ENCODE data around the gene XRCC4.
A peak's percentile ranks its signal among the peaks of the same experiment; 100 is the strongest.

Gene XRCC4

DNA sequence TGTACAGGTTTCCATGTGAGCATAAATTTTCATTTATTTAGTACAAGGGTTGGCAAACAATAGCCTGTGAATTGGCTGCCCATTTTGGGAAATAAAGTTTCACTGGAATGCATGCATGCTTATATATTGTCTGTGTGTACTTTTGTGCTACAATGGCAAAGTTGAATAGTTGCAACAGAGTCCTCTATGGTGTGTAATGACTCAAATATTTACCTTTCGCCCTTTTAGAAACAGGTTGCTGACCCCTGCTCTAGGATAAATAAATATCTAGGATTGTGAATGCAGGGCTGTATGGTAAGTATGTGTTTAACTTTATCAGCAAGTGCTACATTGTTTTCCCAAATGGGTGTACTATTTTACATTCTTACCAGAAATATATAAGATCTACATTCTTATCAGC is 47.2 kb downstream of the XRCC4 start:
- DNase-seq (ENCODE audit: low read depth), result no peak
- Histone ChIP-seq H3K4me1 (ENCODE audit: control insufficient read depth, insufficient read depth, low read length) (no peaks in the 10 kb centered on the region), H3K4me3 (ENCODE audit: low read length) (no peak overlapping the region), H3K9ac (ENCODE audit: low read length) (no peak overlapping the region), H3K27me3 (replicated peaks; ENCODE audit: control insufficient read depth, insufficient read depth, low read length) (no peaks in the 10 kb centered on the region), H3K9me3 (ENCODE audit: control insufficient read depth, low read length) (no peaks in the 10 kb centered on the region), H3K36me3 (ENCODE audit: control insufficient read depth, insufficient read depth, low read length, severe bottlenecking) (no peaks in the 10 kb centered on the region)

DNA sequence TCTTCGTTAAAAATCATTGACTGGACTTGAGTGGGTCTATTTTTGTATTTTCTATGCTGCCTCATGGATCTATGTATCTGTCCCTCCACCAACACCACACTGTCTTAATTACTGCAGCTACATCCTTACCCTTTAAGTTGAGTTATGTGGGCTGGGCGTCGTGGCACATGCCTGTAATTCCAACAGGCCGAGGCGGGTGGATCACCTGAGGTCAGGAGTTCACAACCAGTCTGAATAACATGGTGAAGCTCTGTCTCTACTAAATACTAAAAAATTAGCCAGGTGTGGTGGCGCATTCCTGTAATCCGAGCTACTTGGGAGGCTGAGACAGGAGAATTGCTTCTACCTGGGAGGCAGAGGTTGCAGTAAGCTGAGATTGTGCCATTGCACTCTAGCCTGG is 48.2 kb downstream of the XRCC4 start:
- no peak overlapping the region for H3K4me3 ChIP-seq (ENCODE audit: low read length)

DNA sequence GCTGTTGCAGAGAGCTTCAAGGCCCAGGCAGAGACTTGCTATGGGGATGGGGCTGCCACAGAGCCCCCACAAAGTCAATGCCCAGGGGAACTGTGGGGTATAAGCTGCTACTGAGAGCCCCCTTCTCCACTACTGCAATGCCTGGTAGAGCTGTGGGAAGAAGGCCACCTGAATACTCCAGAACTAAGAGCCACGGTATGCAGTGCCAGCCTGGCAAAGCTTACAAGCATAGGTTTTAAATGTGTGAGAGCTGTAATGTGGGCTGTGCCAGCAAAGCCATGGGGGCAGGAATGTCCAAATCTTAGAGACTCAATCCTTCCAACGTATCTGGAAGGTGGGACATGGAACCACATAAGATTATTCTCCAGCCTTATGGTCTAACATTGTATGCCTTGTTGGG is 49.2 kb downstream of the XRCC4 start:
- DNase-seq (ENCODE audit: low read depth), result no peak
- H3K27me3 ChIP-seq (replicated peaks; ENCODE audit: control insufficient read depth, insufficient read depth, low read length), result no peaks in the 10 kb centered on the region
- no peaks in the 10 kb centered on the region for H3K36me3 ChIP-seq (ENCODE audit: control insufficient read depth, insufficient read depth, low read length, severe bottlenecking)
- H3K9me3 ChIP-seq (ENCODE audit: control insufficient read depth, low read length), result no peaks in the 10 kb centered on the region
- H3K4me3 ChIP-seq (ENCODE audit: low read length), result no peak overlapping the region
- no peak overlapping the region for H3K9ac ChIP-seq (ENCODE audit: low read length)
- no peaks in the 10 kb centered on the region for H3K4me1 ChIP-seq (ENCODE audit: control insufficient read depth, insufficient read depth, low read length)

More for the DNA sequence above, 48.2 kb downstream of the XRCC4 start:
- Histone ChIP-seq H3K9ac (ENCODE audit: low read length) (no peak overlapping the region), H3K27me3 (replicated peaks; ENCODE audit: control insufficient read depth, insufficient read depth, low read length) (no peaks in the 10 kb centered on the region), H3K4me1 (ENCODE audit: control insufficient read depth, insufficient read depth, low read length) (no peaks in the 10 kb centered on the region), H3K9me3 (ENCODE audit: control insufficient read depth, low read length) (no peaks in the 10 kb centered on the region), H3K36me3 (ENCODE audit: control insufficient read depth, insufficient read depth, low read length, severe bottlenecking) (no peaks in the 10 kb centered on the region)
- DNase-seq (ENCODE audit: low read depth), result no peak

DNA sequence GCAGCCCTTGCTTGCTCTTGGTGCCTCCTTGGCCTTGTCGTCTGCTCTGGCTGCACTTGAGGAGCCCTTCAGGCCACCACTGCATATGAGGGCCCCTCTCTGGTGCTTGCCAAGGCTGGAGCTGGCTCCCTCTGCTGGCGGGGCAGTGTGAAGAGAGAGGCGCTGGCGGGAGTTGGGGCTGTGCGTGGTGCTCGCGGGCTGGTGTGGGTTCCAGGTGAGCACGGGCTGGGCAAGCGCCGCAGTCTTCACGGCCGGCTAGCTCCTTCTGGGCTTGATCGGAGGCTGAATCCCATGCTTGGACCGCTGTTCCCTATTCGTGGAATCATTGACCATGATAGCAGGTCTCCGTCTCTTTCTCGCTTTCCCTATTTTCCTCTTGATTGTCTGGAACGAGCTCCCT is 56.5 kb downstream of the XRCC4 start:
- H3K4me3 ChIP-seq (ENCODE audit: low read length), result no peak overlapping the region
- no peak for DNase-seq (ENCODE audit: low read depth)
- peaks cover 7% of the 10 kb centered on the region for H3K4me1 ChIP-seq (ENCODE audit: control insufficient read depth, insufficient read depth, low read length)

DNA sequence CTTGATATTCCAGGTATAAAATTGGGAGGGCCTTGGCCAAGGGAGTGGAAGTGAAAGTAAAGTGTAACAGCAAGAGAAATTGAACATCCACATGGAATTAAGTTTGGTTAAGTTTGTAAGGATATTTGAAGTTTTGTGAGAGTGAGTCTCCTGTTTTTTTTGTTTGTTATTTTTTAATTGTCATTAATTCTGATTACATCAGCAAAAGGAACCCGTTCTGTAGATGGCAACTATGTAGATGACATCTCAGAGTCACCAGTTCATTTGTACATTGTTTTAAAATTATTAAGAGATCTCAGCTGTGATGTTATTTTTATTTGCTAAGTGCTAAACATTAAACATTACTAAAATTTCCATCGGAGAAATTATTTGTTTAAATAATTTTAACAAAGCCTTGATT is 65.2 kb downstream of the XRCC4 start:
- Histone ChIP-seq H3K9me3 (ENCODE audit: control insufficient read depth, low read length) (no peaks in the 10 kb centered on the region), H3K36me3 (ENCODE audit: control insufficient read depth, insufficient read depth, low read length, severe bottlenecking) (no peaks in the 10 kb centered on the region), H3K27me3 (replicated peaks; ENCODE audit: control insufficient read depth, insufficient read depth, low read length) (no peaks in the 10 kb centered on the region), H3K9ac (ENCODE audit: low read length) (no peak overlapping the region), H3K4me3 (ENCODE audit: low read length) (no peak overlapping the region), H3K4me1 (ENCODE audit: control insufficient read depth, insufficient read depth, low read length) (peaks cover 25% of the 10 kb centered on the region)
- DNase-seq (ENCODE audit: low read depth), result no peak

More for the DNA sequence above, 56.5 kb downstream of the XRCC4 start:
- Histone ChIP-seq H3K9me3 (ENCODE audit: control insufficient read depth, low read length) (no peaks in the 10 kb centered on the region), H3K36me3 (ENCODE audit: control insufficient read depth, insufficient read depth, low read length, severe bottlenecking) (no peaks in the 10 kb centered on the region), H3K9ac (ENCODE audit: low read length) (no peak overlapping the region), H3K27me3 (replicated peaks; ENCODE audit: control insufficient read depth, insufficient read depth, low read length) (no peaks in the 10 kb centered on the region)

DNA sequence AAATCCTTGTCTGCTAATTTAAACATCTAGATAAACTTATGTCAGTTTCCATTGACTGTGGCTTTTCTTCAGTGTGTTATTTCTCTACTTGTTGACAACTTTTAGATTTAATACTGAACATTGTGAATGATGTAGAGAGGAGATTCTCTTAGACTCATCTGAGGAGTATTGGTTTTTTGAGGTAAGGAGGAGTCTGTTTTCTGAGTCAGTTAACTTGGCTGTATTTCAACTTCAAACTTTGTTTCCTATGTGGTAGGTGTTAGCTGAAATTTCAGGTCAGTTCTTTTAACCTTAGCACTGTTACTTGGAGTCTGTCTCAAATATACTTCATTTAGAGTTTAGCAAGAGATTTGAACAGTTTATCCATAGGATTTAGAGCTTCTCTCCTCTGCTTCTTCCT is 67.9 kb downstream of the XRCC4 start:
- H3K9me3 ChIP-seq (ENCODE audit: control insufficient read depth, low read length), result no peaks in the 10 kb centered on the region
- no peaks in the 10 kb centered on the region for H3K36me3 ChIP-seq (ENCODE audit: control insufficient read depth, insufficient read depth, low read length, severe bottlenecking)
- DNase-seq (ENCODE audit: low read depth), result peak; percentile 13
- H3K27me3 ChIP-seq (replicated peaks; ENCODE audit: control insufficient read depth, insufficient read depth, low read length), result no peaks in the 10 kb centered on the region
- H3K4me1 ChIP-seq (ENCODE audit: control insufficient read depth, insufficient read depth, low read length), result peaks cover 18% of the 10 kb centered on the region
- H3K4me3 ChIP-seq (ENCODE audit: low read length), result peak overlapping the region; percentile 61
- peak overlapping the region; percentile 72 for H3K9ac ChIP-seq (ENCODE audit: low read length)

DNA sequence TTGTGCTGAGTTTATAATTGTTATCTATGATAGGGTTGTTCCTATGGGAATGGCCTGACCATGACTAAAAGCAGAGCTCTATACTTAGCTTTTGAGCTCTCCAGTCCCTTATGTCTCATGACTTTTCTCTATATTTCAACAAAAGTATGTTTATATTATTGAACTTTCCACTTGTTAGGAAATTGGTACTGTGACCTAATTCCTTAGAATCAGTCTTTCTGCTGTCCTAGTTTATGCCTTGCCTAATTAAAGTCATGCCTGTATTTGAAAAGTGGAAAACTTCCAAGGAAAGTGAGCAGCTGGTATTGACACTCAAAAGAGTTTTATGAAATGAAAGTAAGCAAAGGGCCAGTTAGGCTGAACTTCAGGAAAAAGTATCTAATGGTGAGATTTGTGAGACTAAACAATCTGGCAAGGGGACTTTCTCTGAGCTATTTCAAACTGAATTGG is 68.6 kb downstream of the XRCC4 start:
- no peaks in the 10 kb centered on the region for H3K9me3 ChIP-seq (ENCODE audit: control insufficient read depth, low read length)
- H3K9ac ChIP-seq (ENCODE audit: low read length), result peak overlapping the region; percentile 72
- peak overlapping the region; percentile 61 for H3K4me3 ChIP-seq (ENCODE audit: low read length)
- DNase-seq (ENCODE audit: low read depth), result peak; percentile 55
- peaks cover 18% of the 10 kb centered on the region for H3K4me1 ChIP-seq (ENCODE audit: control insufficient read depth, insufficient read depth, low read length)
- no peaks in the 10 kb centered on the region for H3K27me3 ChIP-seq (replicated peaks; ENCODE audit: control insufficient read depth, insufficient read depth, low read length)
- H3K36me3 ChIP-seq (ENCODE audit: control insufficient read depth, insufficient read depth, low read length, severe bottlenecking), result no peaks in the 10 kb centered on the region

DNA sequence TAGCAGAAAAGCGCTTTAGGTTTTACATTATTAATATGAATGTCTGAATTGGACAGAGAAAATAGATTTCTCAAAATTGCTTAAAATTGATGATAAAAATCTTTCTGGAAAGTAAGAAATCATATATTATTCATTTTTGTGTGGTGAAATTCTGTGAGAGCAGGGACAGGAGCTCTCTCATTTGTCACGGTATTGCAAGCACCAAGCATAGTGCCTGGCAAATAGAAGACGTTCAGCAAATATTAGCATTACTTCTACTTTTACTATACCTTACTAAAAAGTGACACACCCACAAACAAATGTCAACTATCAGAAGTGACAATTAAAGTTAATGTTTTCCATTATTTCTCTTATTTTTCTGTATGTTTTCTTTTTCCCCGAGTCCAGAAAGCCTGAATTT is 69.1 kb downstream of the XRCC4 start:
- peak overlapping the region; percentile 61 for H3K4me3 ChIP-seq (ENCODE audit: low read length)
- H3K9me3 ChIP-seq (ENCODE audit: control insufficient read depth, low read length), result no peaks in the 10 kb centered on the region
- H3K9ac ChIP-seq (ENCODE audit: low read length), result peak overlapping the region; percentile 72
- H3K27me3 ChIP-seq (replicated peaks; ENCODE audit: control insufficient read depth, insufficient read depth, low read length), result no peaks in the 10 kb centered on the region
- DNase-seq (ENCODE audit: low read depth), result no peak
- H3K4me1 ChIP-seq (ENCODE audit: control insufficient read depth, insufficient read depth, low read length), result peaks cover 18% of the 10 kb centered on the region
- no peaks in the 10 kb centered on the region for H3K36me3 ChIP-seq (ENCODE audit: control insufficient read depth, insufficient read depth, low read length, severe bottlenecking)

DNA sequence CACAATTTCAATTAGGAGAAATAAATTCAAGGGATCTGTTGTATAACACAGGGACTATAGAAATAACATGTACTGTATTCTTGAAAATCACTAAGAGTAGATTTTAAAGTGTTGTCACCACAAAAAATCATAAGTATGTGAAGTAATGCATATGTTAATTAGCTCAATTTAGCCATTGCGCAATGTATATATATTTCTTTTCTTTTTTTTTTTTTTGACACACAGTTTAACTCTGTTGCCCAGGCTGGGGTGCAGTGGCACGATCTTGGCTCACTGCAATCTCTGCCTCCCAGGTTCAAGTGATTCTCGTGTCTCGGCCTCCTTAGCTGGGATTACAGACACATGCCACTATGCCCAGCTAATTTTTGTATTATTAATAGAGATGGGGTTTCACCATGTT is 70.2 kb downstream of the XRCC4 start:
- Histone ChIP-seq H3K27me3 (replicated peaks; ENCODE audit: control insufficient read depth, insufficient read depth, low read length) (no peaks in the 10 kb centered on the region), H3K4me3 (ENCODE audit: low read length) (no peak overlapping the region), H3K9me3 (ENCODE audit: control insufficient read depth, low read length) (no peaks in the 10 kb centered on the region), H3K36me3 (ENCODE audit: control insufficient read depth, insufficient read depth, low read length, severe bottlenecking) (no peaks in the 10 kb centered on the region), H3K9ac (ENCODE audit: low read length) (no peak overlapping the region), H3K4me1 (ENCODE audit: control insufficient read depth, insufficient read depth, low read length) (peaks cover 24% of the 10 kb centered on the region)
- no peak for DNase-seq (ENCODE audit: low read depth)

DNA sequence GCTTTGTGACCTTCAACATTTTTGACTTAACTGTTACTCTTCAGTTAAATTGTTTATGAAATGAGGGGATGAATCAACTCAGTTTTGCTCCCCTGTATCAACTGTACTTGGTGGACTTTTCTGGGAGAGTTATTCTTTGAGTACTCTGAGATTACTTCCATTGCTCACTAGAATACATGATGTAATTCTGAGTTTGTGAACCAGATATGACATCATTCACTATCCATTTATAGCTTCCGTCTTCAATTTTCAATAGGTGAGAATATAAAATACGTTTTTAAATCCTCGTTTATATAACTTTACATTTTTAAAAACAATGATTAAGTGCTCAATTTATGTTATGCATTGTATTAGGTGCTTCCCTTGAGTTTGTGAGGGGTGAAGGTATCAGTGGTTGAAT is 71.0 kb downstream of the XRCC4 start:
- no peak overlapping the region for H3K9ac ChIP-seq (ENCODE audit: low read length)
- H3K4me3 ChIP-seq (ENCODE audit: low read length), result no peak overlapping the region
- H3K4me1 ChIP-seq (ENCODE audit: control insufficient read depth, insufficient read depth, low read length), result peaks cover 24% of the 10 kb centered on the region
- H3K9me3 ChIP-seq (ENCODE audit: control insufficient read depth, low read length), result no peaks in the 10 kb centered on the region
- H3K27me3 ChIP-seq (replicated peaks; ENCODE audit: control insufficient read depth, insufficient read depth, low read length), result no peaks in the 10 kb centered on the region
- no peak for DNase-seq (ENCODE audit: low read depth)
- no peaks in the 10 kb centered on the region for H3K36me3 ChIP-seq (ENCODE audit: control insufficient read depth, insufficient read depth, low read length, severe bottlenecking)

DNA sequence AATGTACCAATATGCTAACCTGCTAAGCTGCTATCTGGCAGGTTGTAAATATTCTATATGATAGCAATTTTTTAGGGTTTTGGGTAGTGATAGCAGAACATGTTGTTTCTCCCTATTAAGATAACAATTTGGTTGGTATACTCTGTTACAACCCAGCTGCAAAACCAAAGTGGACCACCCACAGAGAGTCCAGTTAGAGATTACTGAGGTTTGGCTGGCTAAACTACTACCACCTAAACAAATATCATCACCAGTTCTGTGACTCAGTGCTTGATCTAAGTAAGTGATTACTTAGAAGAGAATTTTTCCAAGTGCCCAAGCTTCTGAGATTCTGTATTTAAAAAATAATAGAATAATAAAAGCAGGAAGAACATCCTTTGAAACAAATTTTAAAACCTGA is 72.3 kb downstream of the XRCC4 start:
- Histone ChIP-seq H3K9me3 (ENCODE audit: control insufficient read depth, low read length) (no peaks in the 10 kb centered on the region), H3K27me3 (replicated peaks; ENCODE audit: control insufficient read depth, insufficient read depth, low read length) (no peaks in the 10 kb centered on the region), H3K4me3 (ENCODE audit: low read length) (no peak overlapping the region), H3K9ac (ENCODE audit: low read length) (no peak overlapping the region), H3K36me3 (ENCODE audit: control insufficient read depth, insufficient read depth, low read length, severe bottlenecking) (no peaks in the 10 kb centered on the region), H3K4me1 (ENCODE audit: control insufficient read depth, insufficient read depth, low read length) (peaks cover 24% of the 10 kb centered on the region)
- DNase-seq (ENCODE audit: low read depth), result peak; percentile 10

DNA sequence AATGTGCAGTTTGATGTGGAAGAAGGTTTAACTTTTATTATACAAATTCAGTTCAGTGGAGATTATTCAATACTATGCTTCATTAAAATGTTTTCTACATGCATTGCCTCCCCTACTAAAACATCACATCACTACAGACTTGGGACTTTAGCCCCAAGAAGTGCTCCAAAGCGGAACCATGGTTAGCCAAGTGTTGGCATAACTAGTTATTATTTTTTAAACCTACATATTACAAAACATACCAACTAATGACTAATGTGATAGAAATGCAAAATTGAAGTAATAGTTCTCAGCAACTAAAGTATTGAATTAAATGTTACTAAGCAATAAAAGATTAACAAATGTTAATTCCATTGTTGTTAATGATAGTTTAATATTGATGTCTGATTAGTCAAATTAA is 74.5 kb downstream of the XRCC4 start:
- H3K9ac ChIP-seq (ENCODE audit: low read length), result no peak overlapping the region
- H3K36me3 ChIP-seq (ENCODE audit: control insufficient read depth, insufficient read depth, low read length, severe bottlenecking), result no peaks in the 10 kb centered on the region
- H3K4me3 ChIP-seq (ENCODE audit: low read length), result no peak overlapping the region
- H3K27me3 ChIP-seq (replicated peaks; ENCODE audit: control insufficient read depth, insufficient read depth, low read length), result no peaks in the 10 kb centered on the region
- H3K4me1 ChIP-seq (ENCODE audit: control insufficient read depth, insufficient read depth, low read length), result peaks cover 7% of the 10 kb centered on the region
- peak; percentile 39 for DNase-seq (ENCODE audit: low read depth)
- no peaks in the 10 kb centered on the region for H3K9me3 ChIP-seq (ENCODE audit: control insufficient read depth, low read length)
